Rectal smooth muscle tissue (tissue), 1 donor: ENCODE data around the gene PLD5.

Experiments
- H3K27ac ChIP-seq: one replicate; pipeline ENCODE4 v1.7.0; 2013; ENCODE audit warnings: low read depth, low read length, inconsistent platforms
- H3K27me3 ChIP-seq: one replicate; pipeline ENCODE4 v1.7.0; 2013; ENCODE audit warnings: low read length; ENCODE audit not compliant: control insufficient read depth, insufficient read depth
- H3K36me3 ChIP-seq: one replicate; pipeline ENCODE4 v1.7.0; 2013; ENCODE audit warnings: low read length; ENCODE audit not compliant: control insufficient read depth, insufficient read depth
- H3K4me1 ChIP-seq: one replicate; pipeline ENCODE4 v1.7.0; 2013; ENCODE audit warnings: low read length; ENCODE audit not compliant: control insufficient read depth, insufficient read depth
- H3K4me3 ChIP-seq: one replicate; pipeline ENCODE4 v1.7.0; 2013; ENCODE audit warnings: low read length
- H3K9ac ChIP-seq: one replicate; pipeline ENCODE4 v1.7.0; 2013; ENCODE audit warnings: low read length

PLD5 gene

GRCh38 chr1:242056988-242057744 is 467.3 kb downstream of the PLD5 start:
- Histone ChIP-seq H3K36me3 (no peaks in the 10 kb centered on the region), H3K4me3 (no peak overlapping the region), H3K27ac (no peak overlapping the region), H3K27me3 (no peaks in the 10 kb centered on the region), H3K9ac (no peak overlapping the region), H3K4me1 (no peaks in the 10 kb centered on the region)

GRCh38 chr1:242055749-242056320 is 468.7 kb downstream of the PLD5 start:
- H3K27ac ChIP-seq: no peak overlapping the region

GRCh38 chr1:242043165-242043564 is 481.3 kb downstream of the PLD5 start:
- H3K4me3 ChIP-seq: no peak overlapping the region
- H3K4me1 ChIP-seq: no peaks in the 10 kb centered on the region
- H3K27ac ChIP-seq: no peak overlapping the region
- H3K27me3 ChIP-seq: no peaks in the 10 kb centered on the region
- no peak overlapping the region for H3K9ac ChIP-seq
- H3K36me3 ChIP-seq: no peaks in the 10 kb centered on the region

More at GRCh38 chr1:242055749-242056320, 468.7 kb downstream of the PLD5 start:
- Histone ChIP-seq H3K27me3 (no peaks in the 10 kb centered on the region), H3K4me3 (no peak overlapping the region), H3K9ac (no peak overlapping the region), H3K36me3 (no peaks in the 10 kb centered on the region), H3K4me1 (no peaks in the 10 kb centered on the region)

GRCh38 chr1:242034392-242034791 is 490.1 kb downstream of the PLD5 start:
- Histone ChIP-seq H3K27me3 (no peaks in the 10 kb centered on the region), H3K9ac (no peak overlapping the region), H3K4me1 (no peaks in the 10 kb centered on the region), H3K27ac (no peak overlapping the region), H3K36me3 (no peaks in the 10 kb centered on the region), H3K4me3 (no peak overlapping the region)

GRCh38 chr1:242033447-242033846 is 491.1 kb downstream of the PLD5 start:
- H3K27me3 ChIP-seq: no peaks in the 10 kb centered on the region
- H3K36me3 ChIP-seq: no peaks in the 10 kb centered on the region
- H3K27ac ChIP-seq: no peak overlapping the region
- H3K4me1 ChIP-seq: no peaks in the 10 kb centered on the region
- no peak overlapping the region for H3K9ac ChIP-seq
- H3K4me3 ChIP-seq: no peak overlapping the region
